K562 (cell line): ENCODE measurements around the gene CCDC169. TPM values are rescaled to one million over a fixed set of nuclear protein-coding genes. Genes with fewer than 3 reads are reported as not detected.

Experiments
- ATAC-seq: fragments of 200-7000 bp; cut with Tn5 transposase; 3 replicates; pipeline ENCODE4 v1.9.1; 2020; ENCODE audit warnings: moderate library complexity
- BruUV-seq: library from RNA; stranded (reverse); fragments of 400-500 nt; replicated peaks from 2 replicates; lab custom pipeline; 2021; lab: Mats Ljungman, UMichigan
- CTCF ChIA-PET: fragments of 300-600 bp; formaldehyde crosslinking; extraction: SDS; loops from one replicate; lab custom pipeline; 2021; ENCODE audit warnings: low intra/inter-chr PET ratio; lab: Yijun Ruan, JAX
- POLR2A ChIA-PET: fragments of 300-600, 350-650 bp; sonication (Branson Sonifier 250); formaldehyde crosslinking; extraction: SDS; loops from one replicate; lab custom pipeline; 2021; ENCODE audit warnings: antibody characterized with exemption, inconsistent platforms; lab: Yijun Ruan, JAX
- DNase-seq, 4 experiments: peaks; one replicate each; pipeline versions ENCODE4 v3.0.0 to v3.0.0-alpha.2; 2011 to 2018; ENCODE audit warnings: low spot score in 3 of 4, mixed read lengths in 3 of 4; ENCODE audit errors: extremely low read depth in 1 of 4
- FAIRE-seq: peaks from 2 replicates; lab custom pipeline; 2011; peaks lifted over from hg19 to GRCh38; lab: Jason Lieb, UNC
- H2AFZ ChIP-seq: 2 replicates; pipeline ENCODE4 v1.6.0; 2011; ENCODE audit warnings: low read depth, low read length, control low read depth, inconsistent platforms
- H3K27ac ChIP-seq: fragments of 200-600 bp; 3 replicates; pipeline ENCODE4 v1.8.0; 2011; ENCODE audit warnings: low read depth, mild to moderate bottlenecking, control low read depth, inconsistent platforms, low read length, moderate library complexity, mixed read lengths; ENCODE audit errors: extremely low read depth
- H3K27me3 ChIP-seq, 2 experiments: fragments of 300-600 bp in 1 of 2; 2 replicates in 1 of 2; 3 replicates in 1 of 2; pipeline versions ENCODE4 v1.6.0 to v1.8.0; 2011; ENCODE audit warnings: inconsistent platforms in 2 of 2, low read length in 2 of 2, mild to moderate bottlenecking in 1 of 2, mixed read lengths in 1 of 2, moderate library complexity in 1 of 2; ENCODE audit not compliant: control insufficient read depth in 2 of 2, insufficient read depth in 2 of 2
- H3K36me3 ChIP-seq: fragments of 300-600 bp; 3 replicates; pipeline ENCODE4 v1.8.0; 2011; ENCODE audit warnings: mild to moderate bottlenecking, low read length, inconsistent platforms; ENCODE audit not compliant: control insufficient read depth, insufficient read depth
- H3K4me1 ChIP-seq, 2 experiments: fragments of 200-600 bp in 1 of 2; replicated peaks in 1 of 2; 2 replicates in 1 of 2; 3 replicates in 1 of 2; pipeline versions ENCODE4 v1.5.1 to v1.8.0; 2011; ENCODE audit warnings: inconsistent platforms in 2 of 2, low read length in 2 of 2, mild to moderate bottlenecking in 1 of 2, mixed read lengths in 1 of 2, moderate library complexity in 1 of 2; ENCODE audit not compliant: control insufficient read depth in 2 of 2, insufficient read depth in 2 of 2
- H3K4me2 ChIP-seq: 2 replicates; pipeline ENCODE4 v1.6.1; 2011; ENCODE audit warnings: low read length, control low read depth, inconsistent platforms, mixed read lengths; ENCODE audit not compliant: insufficient read depth
- H3K4me3 ChIP-seq: fragments of 200-600 bp; sonication (generic), shearing (Covaris generic); 2 replicates; pipeline ENCODE4 v1.5.1; 2016; ENCODE audit warnings: control low read depth, inconsistent platforms
- H3K79me2 ChIP-seq: fragments of 200-600 bp; 3 replicates; pipeline ENCODE4 v1.8.0; 2011; ENCODE audit warnings: low read length, inconsistent platforms; ENCODE audit not compliant: control insufficient read depth, insufficient read depth
- H3K9ac ChIP-seq, 2 experiments: 2 replicates each; pipeline versions ENCODE4 v1.6.0 to v1.6.1; 2011; ENCODE audit warnings: low read depth in 2 of 2, low read length in 2 of 2, control low read depth in 1 of 2, inconsistent platforms in 1 of 2, mild to moderate bottlenecking in 1 of 2, mixed read lengths in 1 of 2; ENCODE audit not compliant: insufficient read depth in 1 of 2
- H3K9me1 ChIP-seq: one replicate; pipeline ENCODE4 v1.6.0; 2011; ENCODE audit warnings: inconsistent platforms, mild to moderate bottlenecking, low read length, moderate library complexity; ENCODE audit not compliant: control insufficient read depth, insufficient read depth
- H3K9me3 ChIP-seq: replicated peaks from 2 replicates; pipeline ENCODE4 v1.5.1; 2011; ENCODE audit warnings: low read depth, low read length, inconsistent platforms; ENCODE audit not compliant: control insufficient read depth, insufficient read depth
- H4K20me1 ChIP-seq: replicated peaks from 2 replicates; pipeline ENCODE4 v1.6.1; 2011; ENCODE audit warnings: low read length, inconsistent platforms, mixed read lengths; ENCODE audit not compliant: control insufficient read depth, insufficient read depth
- ARID1B ChIP-seq: fragments of 450-650 bp; IDR thresholded peaks from 2 replicates; pipeline ENCODE4 v1.6.1; 2016; ENCODE audit warnings: antibody characterized with exemption, mild to moderate bottlenecking, inconsistent platforms
- CBFA2T2 ChIP-seq: fragments of 450-650 bp; conservative IDR thresholded peaks from 2 replicates; pipeline ENCODE4 v1.6.1; 2017; ENCODE audit warnings: mild to moderate bottlenecking
- CBFA2T3 ChIP-seq: fragments of 450-650 bp; IDR thresholded peaks from 2 replicates; pipeline ENCODE4 v1.6.1; 2017
- EP300 ChIP-seq: IDR thresholded peaks from 2 replicates; pipeline ENCODE4 v1.6.1; 2012; ENCODE audit warnings: low read length, improper control_type of control experiment
- FOS ChIP-seq: IDR thresholded peaks from 3 replicates; pipeline ENCODE4 v1.6.1; 2011; ENCODE audit not compliant: insufficient read length; ENCODE audit errors: extremely low read depth
- HDAC1 ChIP-seq, 2 experiments: fragments of 450-650 bp; IDR thresholded peaks; 2 replicates each; pipeline ENCODE4 v1.6.1; 2016 to 2017; ENCODE audit warnings: inconsistent platforms in 1 of 2, mild to moderate bottlenecking in 1 of 2, moderate library complexity in 1 of 2
- KDM1A ChIP-seq, 2 experiments: fragments of 450-650 bp; IDR thresholded peaks; 2 replicates each; pipeline ENCODE4 v1.6.1; 2016; ENCODE audit warnings: mild to moderate bottlenecking in 2 of 2
- KLF16 ChIP-seq: IDR thresholded peaks from 2 replicates; pipeline ENCODE4 v1.6.1; 2016; ENCODE audit warnings: antibody characterized with exemption
- MEIS2 ChIP-seq: fragments of 450-650 bp; IDR thresholded peaks from 2 replicates; pipeline ENCODE4 v1.6.1; 2014; ENCODE audit warnings: mild to moderate bottlenecking; ENCODE audit not compliant: partially characterized antibody
- MTA2 ChIP-seq: fragments of 450-650 bp; IDR thresholded peaks from 2 replicates; pipeline ENCODE4 v1.6.1; 2016; ENCODE audit warnings: low read depth
- NCOA1 ChIP-seq: fragments of 450-650 bp; IDR thresholded peaks from 2 replicates; pipeline ENCODE4 v1.6.1; 2016; ENCODE audit warnings: low read depth
- NCOA2 ChIP-seq, 2 experiments: fragments of 450-650 bp; IDR thresholded peaks; 2 replicates each; pipeline ENCODE4 v1.6.1; 2018; ENCODE audit warnings: mild to moderate bottlenecking in 2 of 2, moderate library complexity in 1 of 2; ENCODE audit not compliant: partially characterized antibody in 2 of 2
- NCOR1 ChIP-seq: fragments of 450-650 bp; IDR thresholded peaks from 2 replicates; pipeline ENCODE4 v1.6.1; 2016; ENCODE audit warnings: mild to moderate bottlenecking, moderate library complexity
- NFIC ChIP-seq: fragments of 450-650 bp; IDR thresholded peaks from 2 replicates; pipeline ENCODE4 v1.6.1; 2017; ENCODE audit warnings: mild to moderate bottlenecking, inconsistent platforms
- POLR2AphosphoS5 ChIP-seq: IDR thresholded peaks from 2 replicates; pipeline ENCODE4 v1.6.1; 2011; ENCODE audit warnings: mild to moderate bottlenecking, low read depth, low read length, moderate library complexity; ENCODE audit not compliant: control insufficient read depth, insufficient read depth
- RCOR1 ChIP-seq, 2 experiments: IDR thresholded peaks; 2 replicates each; pipeline ENCODE4 v1.6.1; 2012; ENCODE audit warnings: low read depth in 2 of 2, low read length in 2 of 2, borderline replicate concordance in 1 of 2, improper control_type of control experiment in 1 of 2
- STAG1 ChIP-seq: sonication (generic); formaldehyde crosslinking; IDR thresholded peaks from 2 replicates; pipeline ENCODE4 v1.5.0; 2020; ENCODE audit warnings: missing genetic modification reagents, borderline replicate concordance
- TAL1 ChIP-seq: fragments of 450-650 bp; IDR thresholded peaks from 2 replicates; pipeline ENCODE4 v1.6.1; 2016; ENCODE audit warnings: mild to moderate bottlenecking
- TCF3 ChIP-seq: sonication (generic); formaldehyde crosslinking; IDR thresholded peaks from 2 replicates; pipeline ENCODE4 v1.4.0; 2020; ENCODE audit warnings: mild to moderate bottlenecking, missing genetic modification reagents
- TEAD4 ChIP-seq, 2 experiments: sonication (generic) in 1 of 2; formaldehyde crosslinking in 1 of 2; IDR thresholded peaks; 2 replicates each; pipeline versions ENCODE4 v1.6.1 to v1.8.0; 2012 to 2022; ENCODE audit warnings: borderline replicate concordance in 1 of 2, inconsistent platforms in 1 of 2, low read length in 1 of 2, mild to moderate bottlenecking in 1 of 2, missing genetic modification reagents in 1 of 2
- TRIM24 ChIP-seq, 2 experiments: fragments of 450-650 bp; IDR thresholded peaks; 2 replicates each; pipeline ENCODE4 v1.6.1; 2016
- ZNF217 ChIP-seq: sonication (generic); formaldehyde crosslinking; IDR thresholded peaks from 2 replicates; pipeline ENCODE4 v1.8.0; 2022; ENCODE audit warnings: mild to moderate bottlenecking, missing genetic modification reagents
- ZNF561 ChIP-seq: fragments of 450-650 bp; formaldehyde crosslinking; conservative IDR thresholded peaks from 2 replicates; pipeline ENCODE4 v1.4.0; 2020; ENCODE audit warnings: mild to moderate bottlenecking, moderate library complexity
- WGBS: fragments of 100-300 bp; shearing (Covaris generic); methylation state at CpG from one replicate; pipeline ENCODE4 v1.1.6; 2016; ENCODE audit warnings: low coverage, mixed read lengths; ENCODE audit not compliant: insufficient coverage; ENCODE audit errors: missing lambda C conversion rate; 5-methylcytosine and 5-hydroxymethylcytosine counted together
- in situ Hi-C: fragments of 300-500 bp; cut with MboI; formaldehyde crosslinking; loops from 4 replicates; pipeline ENCODE4 v1.15.0; 2018; ENCODE audit warnings: inconsistent platforms, mixed read lengths
- intact Hi-C: fragments of 100-400 bp; cut with micrococcal nuclease; formaldehyde crosslinking; loops from 2 replicates; pipeline ENCODE4 v1.14.2; 2022
- polyA plus RNA-seq, 8 experiments: library from polyadenylated mRNA; depleted of rRNA in 4 of 8; stranded (reverse) in 5 of 8; unstranded in 3 of 8; fragments of >200 nt; fragmentation: Nextera tagmentation in 2 of 8; fragmentation: Illumina TruSeq in 1 of 8; extraction: Ambion mirVana in 2 of 8; extraction: Trizol in 1 of 8; gene quantifications; 2 replicates each; pipeline versions ENCODE4 v1.2.1 to v1.2.3, GENCODE V29; 2011 to 2014; ENCODE audit warnings: inconsistent platforms in 1 of 8, missing spikeins in 1 of 8
- total RNA-seq, 7 experiments: library from RNA; depleted of rRNA in 6 of 7; stranded (reverse); fragments of >200 nt in 6 of 7; fragmentation: Illumina TruSeq in 2 of 7; extraction: Trizol in 2 of 7; gene quantifications; 2 replicates each; pipeline versions ENCODE4 v1.2.1 to v1.2.3, GENCODE V29; 2011 to 2021; ENCODE audit warnings: low replicate concordance in 1 of 7

Gene CCDC169
- total and polyA plus RNA-seq, 9 of the 15 experiments (the other 6 are each of a cell fraction or from before 2014, with no cell fraction given) = 6.8 to 22.0 (median 12.4) TPM

DNA sequence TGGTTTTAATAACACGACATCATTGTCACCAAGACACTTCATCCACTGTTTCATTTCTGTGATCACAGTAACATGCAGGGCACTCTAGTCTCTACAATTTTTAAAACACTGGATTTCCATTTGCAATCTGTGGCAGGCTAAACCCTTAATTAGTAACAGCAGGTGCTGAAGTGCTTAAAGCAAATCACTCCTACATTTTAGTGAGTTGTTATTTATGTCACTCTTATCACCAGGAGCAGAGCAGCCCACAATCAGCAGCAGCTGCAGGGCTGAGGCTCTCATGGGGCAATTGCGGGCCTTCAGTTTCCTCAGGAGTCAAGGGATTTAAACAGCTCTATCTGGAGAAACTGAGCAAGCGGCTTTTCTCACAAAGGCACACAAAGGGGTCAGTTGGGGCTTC is 84.8 kb downstream of the CCDC169 start:
- TF ChIP-seq CBFA2T3 (peak; percentile 89), EP300 (peak; percentile 12; the same call in 1 of the 2 replicates), TEAD4 (IDR thresholded peaks at IDR 0.05; ENCODE audit: low read length) (peak; percentile 74), TEAD4 (CRISPR knock-in tag; IDR thresholded peaks at IDR 0.05; ENCODE audit: borderline replicate concordance) (no peak), ARID1B (peak; percentile 51), STAG1 (no peak), NFIC (peak; percentile 26; the same call in 1 of the 2 replicates), FOS (no peak), MEIS2 (peak; percentile 57), CBFA2T2 (peak; percentile 80), HDAC1 (IDR thresholded peaks at IDR 0.05) (peak in 1 of 2 experiments; percentile 43; a peak in 1 of 4 replicates), TAL1 (peak; percentile 56; the same call in 1 of the 2 replicates), ZNF561 (no peak), NCOR1 (peak; percentile 54), RCOR1 (IDR thresholded peaks at IDR 0.05; ENCODE audit: borderline replicate concordance in 1 of 2, low read depth in 2 of 2, low read length in 2 of 2) (peak in 1 of 2 experiments; percentile 67; a peak in 2 of 4 replicates), POLR2AphosphoS5 (peak; percentile 43; the same call in 1 of the 2 replicates), NCOA1 (no peak), NCOA2 (IDR thresholded peaks at IDR 0.05; ENCODE audit: partially characterized antibody in 2 of 2) (no peak), MTA2 (0 out of 2 replicates have a peak, but pooled peaks have one; percentile 30), TRIM24 (IDR thresholded peaks at IDR 0.05) (0 out of 4 replicates have a peak, but pooled peaks of 1 of the 2 experiments have one; percentile 14), KLF16 (peak; percentile 73), TCF3 (CRISPR knock-in tag) (peak; percentile 67), ZNF217 (CRISPR knock-in tag) (no peak), KDM1A (IDR thresholded peaks at IDR 0.05) (peak; percentile 93 to 94)
- TF ChIP-seq, all 486 proteins: peak for 17
- CTCF ChIA-PET = no interaction called here
- Histone ChIP-seq H3K9ac (no peak overlapping the region), H3K4me1 (peaks cover 0 to 8% of the 10 kb centered on the region in 2 experiments; a peak in 2 of 5 replicates), H3K36me3 (no peaks in the 10 kb centered on the region), H3K4me3 (no peak overlapping the region), H3K4me2 (no peak overlapping the region), H3K27ac (no peak overlapping the region), H3K27me3 (no peaks in the 10 kb centered on the region), H3K9me1 (no peaks in the 10 kb centered on the region), H4K20me1 (no peaks in the 10 kb centered on the region), H2AFZ (no peak overlapping the region), H3K9me3 (peaks cover 7% of the 10 kb centered on the region), H3K79me2 (peaks cover 2% of the 10 kb centered on the region; the same call in 2 of the 3 replicates)
- DNase-seq (peak in 3 of 4 experiments; percentile 5 to 33 (median 10)), ATAC-seq (peak; percentile 62), FAIRE-seq (peak; percentile 76)
- POLR2A ChIA-PET = interaction anchor here (1.6 kb wide), 1 partner anchor 11 kb away, joined by 3 read pairs; no protein-coding TSS in a partner anchor
- BruUV-seq = no TSS peak
- whole genome bisulfite sequencing = 24% methylated on average over 3 of the region's 3 CpGs
- intact Hi-C loops = no loop called here
- in situ Hi-C loops = no loop called here
